Panc1 (cell line): ENCODE measurements around the gene UGT1A9.

ENCODE experiments used
- CTCF ChIP-seq: fragments of 450-650 bp; IDR thresholded peaks from 2 replicates; pipeline ENCODE4 v1.5.1; 2017; ENCODE audit warnings: mild to moderate bottlenecking
- POLR2AphosphoS5 ChIP-seq: IDR thresholded peaks from 2 replicates; pipeline ENCODE4 v1.6.1; 2012; ENCODE audit warnings: mild to moderate bottlenecking, low read depth, low read length, moderate library complexity
- REST ChIP-seq, 2 experiments: IDR thresholded peaks; 2 replicates each; pipeline ENCODE4 v1.6.1; 2011 to 2012; ENCODE audit warnings: low read depth in 2 of 2, control low read depth in 1 of 2, low read length in 1 of 2, mild to moderate bottlenecking in 1 of 2, moderate library complexity in 1 of 2; ENCODE audit not compliant: insufficient read depth in 1 of 2

GRCh38 chr2:233713262-233713615 lies 41.5 kb downstream of the UGT1A9 start:
- TF ChIP-seq POLR2AphosphoS5, result no peak
- no peak for TF ChIP-seq CTCF
- TF ChIP-seq REST (IDR thresholded peaks at IDR 0.05; ENCODE audit: insufficient read depth in 1 of 2, low read depth in 2 of 2, low read length in 1 of 2), result no peak
